A673 (cell line): ENCODE results near the gene ZFPM1.

ENCODE experiments used
- EZH2 ChIP-seq: fragments of 200-600 bp; sonication (generic); IDR thresholded peaks from 2 replicates; pipeline ENCODE4 v1.6.1; 2017; ENCODE audit warnings: borderline replicate concordance, low read depth, mild to moderate bottlenecking, mixed read lengths, antibody characterized with exemption, low read length; ENCODE audit not compliant: poor library complexity, severe bottlenecking
- TF ChIP-seq, protein P1 (sequence below): fragments of 300-800, 200-600 bp; sonication (generic); conservative IDR thresholded peaks from 2 replicates; pipeline ENCODE4 v1.5.1; 2017; ENCODE audit warnings: low read depth, mild to moderate bottlenecking, antibody characterized with exemption, low read length, moderate library complexity, mixed read lengths

DNA sequence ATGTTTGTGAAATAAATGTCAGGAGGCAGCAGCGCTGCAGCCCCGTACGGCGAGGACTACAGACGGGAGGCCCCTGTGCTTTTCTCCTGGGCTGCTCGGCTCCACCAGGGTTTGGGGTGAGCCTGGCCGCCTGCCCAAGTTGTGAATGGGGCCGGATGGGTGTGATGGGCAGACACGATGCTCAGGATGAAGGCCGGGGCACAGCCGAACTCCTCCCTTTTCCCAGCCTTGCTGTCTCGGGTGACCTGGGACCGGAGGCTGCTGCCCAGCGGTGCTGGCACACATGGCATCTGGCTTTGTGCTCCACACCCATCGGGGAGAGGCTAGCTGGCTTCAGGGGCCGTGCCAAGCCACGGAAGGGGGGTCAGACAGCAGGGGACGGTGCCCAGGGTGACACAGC is 34.2 kb upstream of the ZFPM1 start:
- no peak for TF ChIP-seq EZH2
- TF ChIP-seq, protein P1, sequence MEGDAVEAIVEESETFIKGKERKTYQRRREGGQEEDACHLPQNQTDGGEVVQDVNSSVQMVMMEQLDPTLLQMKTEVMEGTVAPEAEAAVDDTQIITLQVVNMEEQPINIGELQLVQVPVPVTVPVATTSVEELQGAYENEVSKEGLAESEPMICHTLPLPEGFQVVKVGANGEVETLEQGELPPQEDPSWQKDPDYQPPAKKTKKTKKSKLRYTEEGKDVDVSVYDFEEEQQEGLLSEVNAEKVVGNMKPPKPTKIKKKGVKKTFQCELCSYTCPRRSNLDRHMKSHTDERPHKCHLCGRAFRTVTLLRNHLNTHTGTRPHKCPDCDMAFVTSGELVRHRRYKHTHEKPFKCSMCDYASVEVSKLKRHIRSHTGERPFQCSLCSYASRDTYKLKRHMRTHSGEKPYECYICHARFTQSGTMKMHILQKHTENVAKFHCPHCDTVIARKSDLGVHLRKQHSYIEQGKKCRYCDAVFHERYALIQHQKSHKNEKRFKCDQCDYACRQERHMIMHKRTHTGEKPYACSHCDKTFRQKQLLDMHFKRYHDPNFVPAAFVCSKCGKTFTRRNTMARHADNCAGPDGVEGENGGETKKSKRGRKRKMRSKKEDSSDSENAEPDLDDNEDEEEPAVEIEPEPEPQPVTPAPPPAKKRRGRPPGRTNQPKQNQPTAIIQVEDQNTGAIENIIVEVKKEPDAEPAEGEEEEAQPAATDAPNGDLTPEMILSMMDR: no peak
